Thyroid gland (tissue), 4 donors: ENCODE results near the gene A1CF.
"Not testable (repeated sequence)": the region's sequence is repeated elsewhere in the genome, so short reads cannot be mapped to it uniquely, and the experiment has no call there.

Experiments
- POLR2A ChIP-seq, 2 donors: fragments of 450-650 bp; IDR thresholded peaks; one replicate each; pipeline ENCODE4 v1.6.1; 2017; ENCODE audit warnings: antibody characterized with exemption in 2 of 2, mild to moderate bottlenecking in 2 of 2, moderate library complexity in 1 of 2
- TF ChIP-seq, protein P1 (sequence below), 6 experiments: fragments of 200-600 bp in 3 of 6; fragments of 450-650 bp in 3 of 6; sonication (generic) in 3 of 6; IDR thresholded peaks; one replicate each; pipeline ENCODE4 v1.5.1; 2016 to 2019; ENCODE audit warnings: antibody characterized with exemption in 6 of 6, mild to moderate bottlenecking in 2 of 6, inconsistent platforms in 1 of 6, moderate library complexity in 1 of 6

DNA sequence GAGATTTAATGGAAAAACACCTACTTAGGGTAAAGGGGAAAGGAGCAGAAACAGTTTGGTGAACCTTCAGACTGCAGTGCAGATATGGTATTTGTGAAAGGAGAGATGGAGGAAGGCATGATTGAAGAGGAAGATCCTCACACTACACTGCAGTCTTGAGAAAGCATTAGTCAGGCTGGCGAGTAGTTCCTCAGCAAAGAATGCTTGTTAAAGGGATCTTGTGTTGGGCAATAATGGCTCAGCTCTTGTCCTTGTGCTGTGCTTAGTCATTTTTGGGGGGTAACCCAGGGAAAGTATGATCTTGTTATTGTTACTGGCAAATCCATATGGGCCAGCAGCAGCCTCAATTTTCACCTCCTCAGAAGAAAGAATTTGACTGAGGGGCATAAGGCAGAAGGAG, 105.4 kb downstream of the A1CF start:
- TF ChIP-seq, protein P1, sequence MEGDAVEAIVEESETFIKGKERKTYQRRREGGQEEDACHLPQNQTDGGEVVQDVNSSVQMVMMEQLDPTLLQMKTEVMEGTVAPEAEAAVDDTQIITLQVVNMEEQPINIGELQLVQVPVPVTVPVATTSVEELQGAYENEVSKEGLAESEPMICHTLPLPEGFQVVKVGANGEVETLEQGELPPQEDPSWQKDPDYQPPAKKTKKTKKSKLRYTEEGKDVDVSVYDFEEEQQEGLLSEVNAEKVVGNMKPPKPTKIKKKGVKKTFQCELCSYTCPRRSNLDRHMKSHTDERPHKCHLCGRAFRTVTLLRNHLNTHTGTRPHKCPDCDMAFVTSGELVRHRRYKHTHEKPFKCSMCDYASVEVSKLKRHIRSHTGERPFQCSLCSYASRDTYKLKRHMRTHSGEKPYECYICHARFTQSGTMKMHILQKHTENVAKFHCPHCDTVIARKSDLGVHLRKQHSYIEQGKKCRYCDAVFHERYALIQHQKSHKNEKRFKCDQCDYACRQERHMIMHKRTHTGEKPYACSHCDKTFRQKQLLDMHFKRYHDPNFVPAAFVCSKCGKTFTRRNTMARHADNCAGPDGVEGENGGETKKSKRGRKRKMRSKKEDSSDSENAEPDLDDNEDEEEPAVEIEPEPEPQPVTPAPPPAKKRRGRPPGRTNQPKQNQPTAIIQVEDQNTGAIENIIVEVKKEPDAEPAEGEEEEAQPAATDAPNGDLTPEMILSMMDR (IDR thresholded peaks at IDR 0.05): not testable (repeated sequence)
- TF ChIP-seq POLR2A (IDR thresholded peaks at IDR 0.05): not testable (repeated sequence)
